ENCODE results near the gene PCDH19.
"Not testable (repeated sequence)": the region's sequence is repeated elsewhere in the genome, so short reads cannot be mapped to it uniquely, and the experiment has no call there.

The PCDH19 gene, protein sequence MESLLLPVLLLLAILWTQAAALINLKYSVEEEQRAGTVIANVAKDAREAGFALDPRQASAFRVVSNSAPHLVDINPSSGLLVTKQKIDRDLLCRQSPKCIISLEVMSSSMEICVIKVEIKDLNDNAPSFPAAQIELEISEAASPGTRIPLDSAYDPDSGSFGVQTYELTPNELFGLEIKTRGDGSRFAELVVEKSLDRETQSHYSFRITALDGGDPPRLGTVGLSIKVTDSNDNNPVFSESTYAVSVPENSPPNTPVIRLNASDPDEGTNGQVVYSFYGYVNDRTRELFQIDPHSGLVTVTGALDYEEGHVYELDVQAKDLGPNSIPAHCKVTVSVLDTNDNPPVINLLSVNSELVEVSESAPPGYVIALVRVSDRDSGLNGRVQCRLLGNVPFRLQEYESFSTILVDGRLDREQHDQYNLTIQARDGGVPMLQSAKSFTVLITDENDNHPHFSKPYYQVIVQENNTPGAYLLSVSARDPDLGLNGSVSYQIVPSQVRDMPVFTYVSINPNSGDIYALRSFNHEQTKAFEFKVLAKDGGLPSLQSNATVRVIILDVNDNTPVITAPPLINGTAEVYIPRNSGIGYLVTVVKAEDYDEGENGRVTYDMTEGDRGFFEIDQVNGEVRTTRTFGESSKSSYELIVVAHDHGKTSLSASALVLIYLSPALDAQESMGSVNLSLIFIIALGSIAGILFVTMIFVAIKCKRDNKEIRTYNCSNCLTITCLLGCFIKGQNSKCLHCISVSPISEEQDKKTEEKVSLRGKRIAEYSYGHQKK (N-terminal part only)

DNA sequence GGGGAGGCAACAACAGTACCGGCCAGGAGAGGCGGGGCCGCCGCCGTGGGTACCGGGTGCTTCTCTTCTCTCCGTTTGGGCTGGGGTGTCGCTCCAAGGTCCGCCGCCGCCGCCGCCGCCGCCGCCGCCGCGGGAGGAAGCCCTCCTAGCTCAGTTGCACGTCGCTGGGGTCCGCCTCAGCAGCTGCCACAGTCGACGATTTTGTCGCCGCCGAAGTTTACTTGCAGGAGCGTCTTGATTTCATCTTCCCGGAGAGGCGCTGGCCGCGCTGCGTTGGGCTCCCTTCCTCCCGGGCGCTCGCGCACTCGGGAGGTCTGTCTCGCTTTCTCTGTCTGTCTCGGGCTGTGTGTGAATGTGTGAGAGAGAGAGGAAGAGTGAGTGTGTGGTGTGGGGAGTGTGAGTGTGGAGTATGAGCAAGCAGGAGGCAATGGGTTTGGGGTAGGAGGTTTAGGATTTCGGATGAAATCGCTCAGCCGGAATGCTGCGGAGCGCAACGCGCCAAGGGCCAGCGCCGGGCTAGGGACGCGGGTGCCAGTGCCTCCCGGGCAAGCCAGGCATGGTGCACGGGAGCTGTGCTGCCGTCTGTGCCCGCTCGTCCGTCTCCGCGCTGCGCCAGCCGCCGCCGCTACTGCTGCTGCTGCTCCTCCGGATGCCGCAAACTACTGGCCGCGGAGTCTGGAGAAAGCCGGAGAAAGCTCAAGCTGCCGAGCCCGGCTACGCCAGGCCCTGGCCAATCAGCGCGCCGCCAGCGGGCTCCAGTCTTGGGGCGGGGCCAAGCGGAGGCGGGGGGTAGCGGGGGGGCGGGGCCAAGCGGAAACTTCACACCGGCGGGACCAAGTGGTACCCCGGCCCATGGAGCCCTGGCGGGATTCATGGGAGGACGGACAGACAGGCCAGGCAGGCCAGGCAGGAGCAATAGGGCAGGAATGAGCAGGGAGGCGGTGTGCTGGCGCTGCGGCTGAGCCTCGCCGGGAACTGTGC is at the start of gene PCDH19:
PCDH19 (minus strand) TSS at position 664 of the 981 bp plus-strand sequence. CDS start 1,676 bp downstream, outside the sequence.
- DNase-seq: peak; percentile 3

DNA sequence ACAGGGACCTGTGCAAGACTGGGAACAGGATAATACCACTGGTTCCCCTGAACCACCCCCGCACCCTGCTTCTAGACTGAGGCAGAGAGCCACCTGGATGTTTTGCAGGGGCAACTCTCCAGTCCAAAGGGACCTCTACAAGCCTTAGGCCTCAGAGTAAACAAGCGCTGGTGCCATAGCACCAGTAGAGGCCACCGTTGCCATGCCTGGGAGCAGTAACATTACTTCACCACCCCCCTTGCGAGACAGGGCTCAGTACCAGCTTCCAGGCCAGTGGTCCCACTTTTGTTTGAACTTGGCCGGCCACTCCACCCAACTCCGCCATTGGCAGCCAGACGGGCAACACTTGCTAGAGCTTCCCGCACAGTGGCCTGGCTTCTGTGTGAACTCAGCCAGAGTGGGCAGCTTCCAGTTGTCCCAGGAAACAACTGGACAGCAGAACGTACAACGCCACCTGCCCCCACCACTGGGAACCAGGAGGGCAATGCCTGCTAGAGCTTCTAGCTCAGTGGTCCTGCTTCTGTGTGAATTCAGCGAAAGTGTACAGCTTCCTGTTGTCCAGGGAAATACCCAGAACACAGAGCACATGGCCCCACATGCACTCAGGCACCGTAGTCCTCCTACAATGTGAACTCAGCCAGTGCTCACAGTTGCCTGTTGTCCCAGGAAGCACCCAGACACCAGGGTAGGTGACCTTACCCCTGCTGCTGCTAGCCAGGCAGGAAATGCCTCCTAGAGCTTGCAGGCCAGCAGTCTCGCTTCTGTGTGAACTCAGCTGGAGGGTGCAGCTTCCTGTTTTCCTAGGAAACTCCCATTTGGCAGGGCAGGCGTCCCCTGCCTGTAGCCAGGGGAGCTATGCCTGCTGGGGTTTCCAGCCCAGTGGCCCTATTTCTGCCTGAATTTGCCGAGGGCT is 39.9 kb upstream of the PCDH19 start:
- no peak for DNase-seq

DNA sequence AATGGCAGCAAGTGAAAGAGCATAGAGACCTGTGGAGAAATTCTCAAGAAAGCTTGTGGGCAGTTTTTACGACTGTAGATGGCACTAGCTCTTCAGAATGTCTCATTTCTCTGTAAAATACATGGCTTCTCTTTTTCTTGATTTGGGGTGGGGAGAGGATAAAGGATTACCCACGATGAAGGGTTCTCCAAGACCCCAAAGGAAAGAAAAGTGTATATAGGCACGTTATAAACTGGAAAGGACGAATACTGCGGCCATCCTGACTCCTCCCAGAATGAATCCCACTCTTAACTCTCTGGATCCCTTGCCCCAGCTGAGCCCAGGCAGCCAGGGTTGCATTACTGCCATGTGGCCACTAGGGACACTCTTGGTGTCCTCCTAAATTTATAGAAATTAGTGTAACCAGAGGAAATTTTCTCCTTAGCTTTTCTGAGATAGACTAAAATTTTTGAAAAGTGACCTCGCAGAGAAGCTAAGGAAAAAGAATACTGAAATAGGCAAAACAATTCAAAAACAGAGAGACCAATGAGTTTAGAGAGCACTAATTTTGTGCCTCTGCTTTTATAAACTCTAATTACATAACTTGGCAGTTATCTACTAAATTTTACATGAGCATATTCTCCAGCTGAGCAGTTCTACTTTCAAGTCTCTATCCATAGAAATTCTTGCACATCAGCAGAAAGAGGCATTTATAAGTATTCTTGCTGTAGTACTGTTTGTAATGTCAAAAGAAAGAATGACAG is 37.8 kb upstream of the PCDH19 start:
- no peak for DNase-seq

DNA sequence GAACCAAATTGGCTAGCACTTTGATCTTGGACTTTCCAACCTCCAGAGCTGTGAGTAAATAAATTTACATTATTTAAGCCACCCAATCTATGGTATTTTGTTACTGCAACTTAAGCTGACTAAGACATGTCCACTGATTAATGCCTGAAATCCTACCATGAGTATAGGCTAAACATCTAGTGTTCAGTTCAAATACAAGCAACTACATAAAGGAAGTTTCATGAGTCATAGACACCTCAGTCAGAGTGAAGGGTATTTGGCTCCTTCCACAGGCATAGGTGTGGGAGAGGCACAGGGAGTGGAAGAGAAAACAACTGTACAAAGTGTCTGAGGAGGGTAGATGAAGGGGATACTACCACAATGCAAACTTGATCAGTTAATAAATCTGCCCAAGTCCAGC is 35.5 kb upstream of the PCDH19 start:
- DNase-seq: no peak

DNA sequence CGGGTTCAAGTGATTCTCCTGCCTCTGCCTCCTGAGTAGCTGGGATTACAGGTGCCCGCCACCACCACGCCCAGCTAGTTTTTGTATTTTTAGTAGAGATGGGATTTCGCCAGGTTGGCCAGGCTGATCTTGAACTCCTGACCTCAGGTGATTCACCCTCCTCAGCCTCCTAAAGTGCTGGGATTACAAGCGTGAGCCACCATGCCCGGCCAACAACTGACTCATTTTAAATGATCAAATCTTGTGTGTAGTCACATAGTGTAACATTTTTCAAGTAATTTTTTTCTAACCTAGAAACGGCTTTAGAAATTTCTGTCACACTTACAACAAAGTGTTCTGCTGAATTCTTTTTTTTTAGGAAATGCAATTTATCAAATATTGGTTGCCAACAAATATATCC is 31.2 kb upstream of the PCDH19 start:
- DNase-seq: not testable (repeated sequence)

DNA sequence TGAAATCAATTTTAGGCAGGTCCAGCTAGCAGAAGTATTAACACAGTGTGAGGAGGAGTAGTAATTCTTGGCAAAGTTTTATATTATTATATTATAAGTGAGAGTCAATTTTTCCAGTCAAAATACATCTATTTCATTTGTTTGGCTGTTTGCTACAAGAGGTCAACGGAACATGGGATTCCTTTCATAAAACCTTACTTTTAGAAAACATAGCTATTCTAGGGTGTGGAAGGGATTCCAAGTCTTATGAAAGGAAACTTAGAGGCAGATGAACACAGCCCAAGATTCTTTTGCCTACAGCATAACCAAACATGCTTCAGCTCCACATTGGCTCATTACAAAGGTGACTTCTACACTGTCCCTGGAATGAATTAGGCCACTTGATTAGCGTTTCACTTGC is 29.9 kb upstream of the PCDH19 start:
- DNase-seq: no peak

DNA sequence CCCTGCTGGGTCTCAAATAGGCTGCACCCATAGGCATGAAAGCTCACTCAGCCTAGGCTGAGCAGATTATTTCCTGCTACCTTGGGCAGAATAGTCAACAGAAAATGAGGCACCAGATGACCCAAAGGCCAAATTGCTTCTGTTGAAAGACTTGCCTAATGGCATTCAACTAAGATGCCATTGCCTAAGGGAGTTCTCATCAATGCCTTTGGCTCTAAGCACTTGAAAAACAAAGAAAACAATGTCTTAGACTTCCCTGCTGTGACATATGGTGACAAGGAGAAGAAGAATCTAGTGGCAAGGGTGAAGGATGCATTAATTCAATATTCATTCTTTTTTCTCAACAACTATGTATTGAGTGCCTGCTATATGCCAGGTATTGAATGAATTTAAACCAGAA is 25.7 kb upstream of the PCDH19 start:
- no peak for DNase-seq

DNA sequence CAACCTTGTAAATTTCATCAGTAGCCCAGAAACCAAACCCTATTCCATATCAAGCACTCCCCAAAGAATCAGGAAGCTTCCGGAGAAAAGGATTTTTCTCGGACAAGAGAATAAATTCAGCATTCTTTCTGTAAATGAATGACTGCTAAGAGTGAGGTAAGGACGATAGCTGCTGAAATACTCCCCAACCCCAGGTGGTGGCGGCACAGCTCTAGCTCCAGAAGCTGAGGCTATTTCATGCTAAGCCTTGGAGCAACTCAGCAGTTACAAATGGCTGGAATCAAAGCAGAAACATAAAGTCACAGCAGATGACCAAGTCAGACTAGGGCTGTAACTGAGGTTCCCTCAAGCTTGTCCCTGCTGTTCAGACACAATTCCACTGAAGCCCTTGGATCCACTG is 13.9 kb upstream of the PCDH19 start:
- DNase-seq: no peak

DNA sequence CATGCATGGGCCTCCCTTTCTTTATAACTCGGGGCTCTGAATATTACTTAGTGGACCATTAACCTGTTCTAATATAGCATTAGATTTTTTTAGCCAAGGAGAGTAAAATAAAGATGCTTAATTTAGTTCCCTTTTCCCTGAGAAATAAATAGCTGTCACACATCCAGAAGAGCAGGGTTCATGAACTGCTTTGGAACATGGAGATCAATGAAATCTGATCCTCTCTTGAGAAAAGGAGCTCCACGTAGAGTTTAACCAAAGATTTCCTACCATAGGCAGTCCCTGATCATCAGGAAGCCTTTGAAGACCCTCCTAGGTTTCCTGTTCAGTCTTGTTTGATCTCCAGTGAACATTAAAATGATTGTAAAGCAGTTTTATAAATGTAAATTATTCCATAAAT is 8.5 kb upstream of the PCDH19 start:
- DNase-seq: no peak

DNA sequence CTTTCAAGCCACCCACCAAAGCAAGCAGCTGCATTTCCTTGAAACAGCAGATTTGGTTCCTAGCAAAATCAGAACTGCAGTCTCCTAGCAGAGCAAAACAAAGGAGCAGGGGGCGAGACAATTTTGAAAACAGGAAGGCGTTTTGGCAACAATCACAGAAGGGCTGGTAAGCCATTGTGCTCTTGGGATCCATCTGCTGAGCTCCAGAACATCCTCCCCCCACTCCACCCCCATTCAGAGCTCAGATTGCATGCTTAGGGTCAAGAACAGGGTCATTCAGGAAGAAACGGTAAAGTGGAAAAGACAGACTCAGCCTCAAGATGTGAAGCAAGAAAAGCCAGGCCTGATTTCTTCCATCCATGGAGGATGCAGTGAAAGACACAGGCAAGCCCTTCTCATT is 7.6 kb upstream of the PCDH19 start:
- DNase-seq: no peak

DNA sequence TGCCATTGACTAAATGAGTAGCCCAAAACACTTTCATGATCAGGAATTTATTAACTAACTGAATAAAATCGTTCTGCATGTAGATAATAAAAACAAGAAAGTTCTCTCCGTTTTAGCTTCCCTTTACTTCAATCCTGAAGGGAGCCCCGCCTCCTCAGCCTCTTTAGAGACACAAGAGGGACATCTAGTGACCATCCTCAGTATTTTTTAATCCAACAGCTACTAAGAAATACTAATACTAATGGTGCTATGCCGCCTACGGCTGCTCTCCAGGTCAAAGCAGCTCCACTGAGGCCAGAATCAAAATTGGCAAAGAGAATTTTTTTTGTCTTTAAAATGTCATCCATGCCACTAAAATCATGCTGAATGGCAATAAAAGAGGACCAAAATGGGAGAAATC is 3.2 kb upstream of the PCDH19 start:
- DNase-seq: no peak

DNA sequence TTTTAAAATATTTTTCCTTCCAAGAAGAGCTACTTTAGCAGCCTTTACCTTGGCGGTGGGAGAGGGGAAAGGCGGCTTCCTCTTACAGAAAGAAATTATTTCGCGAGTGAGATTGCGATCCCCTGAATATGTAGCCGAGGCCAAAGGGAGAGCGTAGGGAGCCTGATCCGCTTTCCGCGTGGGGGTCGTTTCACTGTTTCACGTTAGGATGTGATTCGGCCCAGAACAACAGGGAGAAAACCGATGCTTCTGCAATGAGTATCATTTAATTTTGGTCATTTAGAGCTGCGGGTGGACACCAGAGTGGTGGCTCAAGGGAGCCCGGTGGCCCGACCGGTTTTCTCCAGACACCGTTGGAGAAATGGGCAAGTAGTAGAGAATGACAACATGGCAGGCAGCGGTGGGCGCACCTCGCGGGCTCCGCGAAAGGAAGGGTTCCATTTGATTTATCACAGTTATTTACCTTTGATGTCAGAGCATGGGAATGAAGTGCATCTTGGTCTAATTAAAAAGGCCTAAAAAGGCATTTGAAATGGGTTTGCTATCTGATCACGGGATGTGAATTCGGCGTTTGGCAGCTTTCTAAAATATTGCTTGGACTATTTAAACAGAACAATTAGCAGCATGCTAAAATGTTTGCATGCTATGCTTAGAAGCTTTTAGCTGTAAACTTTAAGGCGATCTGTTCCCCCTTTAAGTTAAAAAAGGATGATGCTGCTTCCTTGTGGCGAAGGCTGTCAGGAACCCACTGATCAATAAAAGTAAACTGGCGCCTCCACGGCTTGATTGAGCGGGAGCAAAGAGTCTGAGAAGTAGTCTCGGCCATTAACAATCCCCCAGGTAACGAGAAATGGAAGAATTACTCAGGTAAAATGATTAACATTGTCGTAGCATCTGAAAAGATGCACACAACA is 2.0 kb upstream of the PCDH19 start:
- DNase-seq: no peak

DNA sequence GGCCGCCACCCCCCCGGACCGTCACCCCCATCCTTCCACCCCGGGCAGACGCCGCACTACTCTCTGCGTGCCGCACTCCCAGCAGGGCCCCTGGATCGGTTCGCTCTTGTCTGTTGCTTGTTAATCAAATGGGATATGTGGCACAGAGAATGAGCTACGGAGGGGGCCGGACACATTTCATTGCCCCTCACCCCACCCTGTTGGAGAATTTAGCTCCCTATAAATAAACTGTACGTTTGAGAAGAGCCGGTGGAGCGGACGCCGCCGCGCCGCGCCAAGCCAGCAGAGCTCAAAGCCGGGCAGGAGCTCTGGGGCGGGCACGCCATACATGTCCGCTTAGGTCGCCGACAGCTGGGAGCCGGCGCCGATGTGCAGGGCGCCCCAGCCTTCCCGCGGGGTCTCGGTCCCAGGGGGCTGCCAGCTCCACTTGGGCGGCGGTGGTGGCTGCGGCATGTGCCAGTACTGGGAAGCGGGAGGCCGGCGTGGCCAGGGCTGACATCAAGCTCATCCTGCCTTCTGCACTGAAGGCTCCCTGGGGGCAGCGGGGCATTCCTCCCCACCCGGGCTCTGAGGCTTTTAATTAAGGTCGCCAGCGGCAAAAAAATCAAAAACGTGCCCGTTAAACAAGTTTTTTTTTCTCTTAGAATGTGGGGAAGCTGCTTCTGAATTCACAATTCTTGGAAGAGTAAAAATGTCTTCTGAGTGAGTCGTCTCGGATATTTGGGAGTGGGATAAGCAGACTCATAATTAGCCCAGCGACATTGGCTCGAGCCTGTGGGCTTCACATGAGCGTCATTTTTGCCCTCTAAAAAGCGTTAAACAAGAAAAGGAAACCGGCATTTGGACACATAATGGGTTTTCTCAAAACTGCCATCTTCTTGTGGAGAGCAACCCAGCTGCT is 1.1 kb upstream of the PCDH19 start:
- DNase-seq: no peak

DNA sequence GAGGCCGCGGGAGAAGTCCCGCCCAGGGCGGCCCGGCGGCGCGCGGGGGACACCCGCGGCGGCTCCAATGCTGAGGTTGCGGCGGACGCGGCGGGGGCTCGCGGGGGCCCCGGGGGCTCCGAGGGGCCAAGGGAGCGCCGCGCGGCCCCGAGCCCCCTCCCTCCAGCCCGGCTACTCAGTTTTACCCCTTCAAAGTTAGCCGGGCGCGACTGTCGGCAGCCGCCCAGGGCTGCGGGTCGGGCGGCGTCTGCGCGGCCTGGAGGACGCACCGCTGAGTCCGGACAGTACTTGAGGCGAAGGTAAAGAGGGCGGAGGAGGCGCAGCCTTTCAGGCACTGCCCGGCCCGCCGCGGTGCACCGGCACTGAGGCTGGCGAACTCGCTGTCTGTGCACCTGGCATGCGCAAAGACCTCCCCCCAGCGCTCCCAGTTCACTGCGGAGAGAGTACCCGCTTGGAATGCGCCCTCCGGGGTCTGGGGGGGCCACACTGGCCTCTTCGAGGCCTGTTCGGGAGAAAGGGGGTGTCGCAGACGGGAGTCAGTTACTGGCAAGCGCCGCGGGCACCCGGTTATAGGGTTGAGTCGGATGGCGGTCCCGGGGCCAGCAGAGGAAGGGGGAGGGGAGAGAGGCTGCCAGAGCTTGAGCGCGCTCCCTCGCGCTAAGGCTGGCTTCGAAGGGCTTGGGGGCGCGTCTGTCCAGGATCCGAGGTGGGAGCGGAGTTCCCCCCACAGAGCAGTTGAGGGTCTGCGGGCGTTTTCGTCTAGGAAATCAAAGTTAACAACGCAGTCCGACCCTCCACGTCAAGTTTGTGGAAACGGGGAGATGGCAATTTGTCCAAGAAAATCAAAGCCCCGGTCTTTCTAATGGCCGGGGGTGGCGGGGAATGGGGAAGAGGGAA is 1.1 kb downstream of the PCDH19 start:
- no peak for DNase-seq

DNA sequence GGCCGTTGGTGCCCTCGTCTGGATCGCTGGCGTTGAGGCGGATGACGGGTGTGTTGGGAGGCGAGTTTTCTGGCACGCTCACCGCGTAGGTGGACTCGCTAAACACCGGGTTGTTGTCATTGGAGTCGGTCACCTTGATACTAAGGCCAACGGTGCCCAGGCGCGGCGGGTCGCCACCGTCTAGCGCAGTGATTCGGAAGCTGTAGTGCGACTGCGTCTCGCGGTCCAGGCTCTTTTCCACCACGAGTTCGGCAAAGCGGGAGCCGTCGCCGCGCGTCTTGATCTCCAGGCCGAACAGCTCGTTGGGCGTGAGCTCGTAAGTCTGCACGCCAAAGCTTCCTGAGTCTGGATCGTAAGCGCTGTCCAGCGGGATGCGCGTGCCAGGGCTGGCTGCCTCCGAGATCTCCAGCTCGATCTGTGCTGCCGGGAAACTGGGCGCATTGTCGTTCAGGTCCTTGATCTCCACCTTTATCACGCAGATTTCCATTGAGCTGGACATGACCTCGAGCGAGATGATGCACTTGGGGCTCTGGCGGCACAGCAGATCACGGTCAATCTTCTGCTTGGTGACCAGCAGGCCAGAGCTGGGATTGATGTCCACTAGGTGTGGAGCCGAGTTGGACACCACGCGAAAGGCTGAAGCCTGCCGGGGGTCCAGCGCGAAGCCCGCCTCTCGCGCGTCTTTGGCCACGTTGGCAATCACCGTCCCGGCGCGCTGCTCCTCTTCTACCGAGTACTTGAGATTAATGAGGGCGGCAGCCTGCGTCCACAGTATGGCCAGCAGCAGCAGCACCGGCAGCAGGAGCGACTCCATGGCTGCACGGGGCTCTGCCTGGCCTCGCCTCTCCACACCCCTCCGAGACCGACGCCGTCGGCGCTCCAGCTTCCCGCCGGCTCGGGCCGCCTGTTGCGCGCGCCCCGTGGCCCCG is 2.0 kb downstream of the PCDH19 start:
- DNase-seq: no peak

DNA sequence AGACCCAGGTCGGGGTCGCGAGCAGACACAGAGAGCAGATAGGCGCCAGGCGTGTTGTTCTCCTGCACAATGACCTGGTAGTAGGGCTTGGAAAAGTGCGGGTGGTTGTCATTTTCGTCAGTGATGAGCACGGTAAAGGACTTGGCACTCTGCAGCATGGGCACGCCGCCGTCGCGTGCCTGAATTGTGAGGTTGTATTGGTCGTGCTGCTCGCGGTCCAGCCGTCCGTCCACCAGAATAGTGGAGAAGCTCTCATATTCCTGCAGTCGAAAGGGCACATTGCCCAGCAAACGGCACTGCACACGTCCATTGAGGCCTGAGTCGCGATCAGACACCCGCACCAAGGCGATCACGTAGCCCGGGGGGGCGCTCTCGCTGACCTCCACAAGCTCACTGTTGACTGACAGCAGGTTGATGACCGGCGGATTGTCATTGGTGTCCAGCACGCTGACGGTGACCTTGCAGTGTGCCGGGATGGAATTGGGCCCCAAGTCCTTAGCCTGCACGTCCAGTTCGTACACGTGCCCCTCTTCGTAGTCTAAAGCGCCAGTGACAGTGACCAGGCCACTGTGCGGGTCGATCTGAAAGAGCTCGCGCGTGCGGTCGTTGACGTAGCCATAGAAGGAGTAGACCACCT is 2.8 kb downstream of the PCDH19 start:
- DNase-seq: no peak
